Measurements from ENCODE around the gene RPS26. TPM values are rescaled to one million over a fixed set of nuclear protein-coding genes. Genes with fewer than 3 reads are reported as not detected.

RPS26 gene
- total and polyA plus RNA-seq, 2 of the 13 experiments (the other 11 are each of a cell fraction or from before 2014, with no cell fraction given): 150 to 421 TPM

DNA sequence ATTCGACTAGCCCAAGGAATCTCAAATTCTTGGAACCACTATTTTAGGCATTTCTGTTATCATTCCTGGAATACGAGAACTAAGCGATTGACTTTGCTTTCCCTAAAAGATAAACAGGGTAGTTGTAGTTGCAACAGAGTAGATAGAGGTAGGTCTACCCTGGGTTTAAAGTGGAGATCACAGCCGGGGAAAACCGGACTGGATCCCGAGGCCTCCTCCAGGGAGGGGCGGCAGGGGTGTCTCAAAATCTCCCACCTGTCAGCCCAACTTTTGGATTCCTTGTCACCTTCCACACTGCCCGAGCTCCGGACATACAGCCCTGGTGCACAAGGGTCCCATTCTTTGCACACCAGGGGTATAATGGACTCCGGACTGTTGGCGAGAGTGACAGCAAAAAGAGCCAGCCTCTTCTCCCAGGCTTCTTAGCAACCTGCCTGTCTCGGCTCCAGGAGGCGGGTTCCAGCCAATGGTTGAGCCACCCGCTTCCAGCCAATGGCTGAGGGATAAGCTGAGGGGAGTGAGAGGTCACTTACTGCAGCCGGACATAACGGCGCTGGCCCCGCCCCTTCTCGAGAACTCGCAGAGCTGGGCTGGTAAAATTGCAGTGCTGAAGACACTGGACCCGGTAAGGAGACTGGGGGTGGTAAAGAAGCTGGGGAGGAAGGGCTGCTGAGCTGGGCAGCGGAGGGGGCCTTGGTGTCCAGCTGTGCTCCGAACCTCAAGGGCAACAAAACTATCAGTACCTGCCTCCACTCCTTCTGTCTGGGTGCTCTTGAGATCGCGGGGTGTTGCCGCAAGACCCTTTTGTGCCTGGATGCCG is 44.8 kb upstream of the RPS26 start, which contains the start of gene SUOX (continued):
- TF ChIP-seq, protein P1, sequence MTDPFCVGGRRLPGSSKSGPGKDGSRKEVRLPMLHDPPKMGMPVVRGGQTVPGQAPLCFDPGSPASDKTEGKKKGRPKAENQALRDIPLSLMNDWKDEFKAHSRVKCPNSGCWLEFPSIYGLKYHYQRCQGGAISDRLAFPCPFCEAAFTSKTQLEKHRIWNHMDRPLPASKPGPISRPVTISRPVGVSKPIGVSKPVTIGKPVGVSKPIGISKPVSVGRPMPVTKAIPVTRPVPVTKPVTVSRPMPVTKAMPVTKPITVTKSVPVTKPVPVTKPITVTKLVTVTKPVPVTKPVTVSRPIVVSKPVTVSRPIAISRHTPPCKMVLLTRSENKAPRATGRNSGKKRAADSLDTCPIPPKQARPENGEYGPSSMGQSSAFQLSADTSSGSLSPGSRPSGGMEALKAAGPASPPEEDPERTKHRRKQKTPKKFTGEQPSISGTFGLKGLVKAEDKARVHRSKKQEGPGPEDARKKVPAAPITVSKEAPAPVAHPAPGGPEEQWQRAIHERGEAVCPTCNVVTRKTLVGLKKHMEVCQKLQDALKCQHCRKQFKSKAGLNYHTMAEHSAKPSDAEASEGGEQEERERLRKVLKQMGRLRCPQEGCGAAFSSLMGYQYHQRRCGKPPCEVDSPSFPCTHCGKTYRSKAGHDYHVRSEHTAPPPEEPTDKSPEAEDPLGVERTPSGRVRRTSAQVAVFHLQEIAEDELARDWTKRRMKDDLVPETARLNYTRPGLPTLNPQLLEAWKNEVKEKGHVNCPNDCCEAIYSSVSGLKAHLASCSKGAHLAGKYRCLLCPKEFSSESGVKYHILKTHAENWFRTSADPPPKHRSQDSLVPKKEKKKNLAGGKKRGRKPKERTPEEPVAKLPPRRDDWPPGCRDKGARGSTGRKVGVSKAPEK (CRISPR knock-in tag; IDR thresholded peaks at IDR 0.05; ENCODE audit: borderline replicate concordance): no peak
- TF ChIP-seq ATM (IDR thresholded peaks at IDR 0.05; ENCODE audit: borderline replicate concordance) (no peak), ZNF232 (CRISPR knock-in tag; IDR thresholded peaks at IDR 0.05; ENCODE audit: borderline replicate concordance) (peak; percentile 56), TRIM22 (IDR thresholded peaks at IDR 0.05) (no peak), ZNF367 (CRISPR knock-in tag; IDR thresholded peaks at IDR 0.05; ENCODE audit: borderline replicate concordance) (no peak), RARA (CRISPR knock-in tag; IDR thresholded peaks at IDR 0.05) (peak; percentile 53), ZMYM4 (CRISPR knock-in tag; IDR thresholded peaks at IDR 0.05) (peak; percentile 58; the same call in 1 of the 2 replicates), ZNF446 (CRISPR knock-in tag; IDR thresholded peaks at IDR 0.05) (no peak), MXD4 (CRISPR knock-in tag; IDR thresholded peaks at IDR 0.05) (no peak), TEF (CRISPR knock-in tag; IDR thresholded peaks at IDR 0.05) (no peak), NR2F6 (IDR thresholded peaks at IDR 0.05) (no peak), NR2F6 (CRISPR knock-in tag; IDR thresholded peaks at IDR 0.05) (peak; percentile 19; the same call in 1 of the 2 replicates), ZNF616 (CRISPR knock-in tag; IDR thresholded peaks at IDR 0.05; ENCODE audit: low read depth) (0 out of 2 replicates have a peak, but pooled peaks have one; percentile 59), ZNF451 (CRISPR knock-in tag; IDR thresholded peaks at IDR 0.05) (0 out of 2 replicates have a peak, but pooled peaks have one; percentile 68), ZNF879 (CRISPR knock-in tag; IDR thresholded peaks at IDR 0.05) (no peak), ZNF615 (CRISPR knock-in tag; IDR thresholded peaks at IDR 0.05; ENCODE audit: borderline replicate concordance) (no peak), ZNF18 (CRISPR knock-in tag; IDR thresholded peaks at IDR 0.05; ENCODE audit: insufficient replicate concordance) (no peak), HNRNPLL (IDR thresholded peaks at IDR 0.05; ENCODE audit: low read depth, low read length, poor library complexity, severe bottlenecking) (peak; percentile 36), HES4 (CRISPR knock-in tag; IDR thresholded peaks at IDR 0.05; ENCODE audit: borderline replicate concordance) (no peak), GTF3A (CRISPR knock-in tag; conservative IDR thresholded peaks at IDR 0.05) (no peak)
- TF ChIP-seq, protein P2, sequence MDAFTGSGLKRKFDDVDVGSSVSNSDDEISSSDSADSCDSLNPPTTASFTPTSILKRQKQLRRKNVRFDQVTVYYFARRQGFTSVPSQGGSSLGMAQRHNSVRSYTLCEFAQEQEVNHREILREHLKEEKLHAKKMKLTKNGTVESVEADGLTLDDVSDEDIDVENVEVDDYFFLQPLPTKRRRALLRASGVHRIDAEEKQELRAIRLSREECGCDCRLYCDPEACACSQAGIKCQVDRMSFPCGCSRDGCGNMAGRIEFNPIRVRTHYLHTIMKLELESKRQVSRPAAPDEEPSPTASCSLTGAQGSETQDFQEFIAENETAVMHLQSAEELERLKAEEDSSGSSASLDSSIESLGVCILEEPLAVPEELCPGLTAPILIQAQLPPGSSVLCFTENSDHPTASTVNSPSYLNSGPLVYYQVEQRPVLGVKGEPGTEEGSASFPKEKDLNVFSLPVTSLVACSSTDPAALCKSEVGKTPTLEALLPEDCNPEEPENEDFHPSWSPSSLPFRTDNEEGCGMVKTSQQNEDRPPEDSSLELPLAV (CRISPR knock-in tag; conservative IDR thresholded peaks at IDR 0.05; ENCODE audit: low read depth): no peak
- TF ChIP-seq, protein P3, sequence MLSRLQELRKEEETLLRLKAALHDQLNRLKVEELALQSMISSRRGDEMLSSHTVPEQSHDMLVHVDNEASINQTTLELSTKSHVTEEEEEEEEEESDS (CRISPR knock-in tag; IDR thresholded peaks at IDR 0.05; ENCODE audit: borderline replicate concordance): no peak
